ENCODE measurements around the gene HRCT1.

DNA sequence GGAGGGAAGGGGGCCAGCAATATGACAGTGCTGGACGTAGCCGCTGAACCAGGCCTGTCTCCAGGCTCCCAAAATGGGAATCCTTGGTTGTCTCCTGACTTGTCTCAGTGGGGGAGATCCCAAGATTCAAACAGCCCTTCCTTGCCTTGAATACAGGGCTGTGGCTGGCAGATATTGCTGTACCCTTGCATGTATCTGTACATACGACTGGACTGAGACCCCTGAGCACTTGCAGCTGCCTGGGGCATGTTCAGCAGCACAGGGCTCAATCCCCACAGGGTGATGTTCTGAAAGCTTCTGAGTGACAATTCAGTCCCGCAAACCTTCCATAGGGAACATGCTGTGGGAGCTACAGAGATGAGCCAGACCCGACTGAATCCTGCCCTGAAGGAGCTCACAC lies 49.1 kb upstream of the HRCT1 start:
- no peak for TF ChIP-seq EZH2 (IDR thresholded peaks at IDR 0.05; ENCODE audit: borderline replicate concordance, insufficient read depth, low read depth, low read length, poor library complexity, severe bottlenecking)
- TF ChIP-seq, protein P1, sequence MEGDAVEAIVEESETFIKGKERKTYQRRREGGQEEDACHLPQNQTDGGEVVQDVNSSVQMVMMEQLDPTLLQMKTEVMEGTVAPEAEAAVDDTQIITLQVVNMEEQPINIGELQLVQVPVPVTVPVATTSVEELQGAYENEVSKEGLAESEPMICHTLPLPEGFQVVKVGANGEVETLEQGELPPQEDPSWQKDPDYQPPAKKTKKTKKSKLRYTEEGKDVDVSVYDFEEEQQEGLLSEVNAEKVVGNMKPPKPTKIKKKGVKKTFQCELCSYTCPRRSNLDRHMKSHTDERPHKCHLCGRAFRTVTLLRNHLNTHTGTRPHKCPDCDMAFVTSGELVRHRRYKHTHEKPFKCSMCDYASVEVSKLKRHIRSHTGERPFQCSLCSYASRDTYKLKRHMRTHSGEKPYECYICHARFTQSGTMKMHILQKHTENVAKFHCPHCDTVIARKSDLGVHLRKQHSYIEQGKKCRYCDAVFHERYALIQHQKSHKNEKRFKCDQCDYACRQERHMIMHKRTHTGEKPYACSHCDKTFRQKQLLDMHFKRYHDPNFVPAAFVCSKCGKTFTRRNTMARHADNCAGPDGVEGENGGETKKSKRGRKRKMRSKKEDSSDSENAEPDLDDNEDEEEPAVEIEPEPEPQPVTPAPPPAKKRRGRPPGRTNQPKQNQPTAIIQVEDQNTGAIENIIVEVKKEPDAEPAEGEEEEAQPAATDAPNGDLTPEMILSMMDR (IDR thresholded peaks at IDR 0.05), result no peak
